K562 (cell line): ENCODE results near the gene TFAP2A. TPM values are rescaled to one million over a fixed set of nuclear protein-coding genes. Genes with fewer than 3 reads are reported as not detected.

ENCODE experiments used
- FOXJ3 ChIP-seq: sonication (generic); formaldehyde crosslinking; IDR thresholded peaks from 2 replicates; pipeline ENCODE4 v1.4.0; 2020; ENCODE audit warnings: mild to moderate bottlenecking, missing genetic modification reagents
- IFI16 ChIP-seq: fragments of 250-450 bp; sonication (Bioruptor Pico); IDR thresholded peaks from 2 replicates; pipeline ENCODE4 v2.1.2; 2022; ENCODE audit warnings: mild to moderate bottlenecking, inconsistent platforms
- MEF2A ChIP-seq: IDR thresholded peaks from 2 replicates; pipeline ENCODE4 v1.6.1; 2011; ENCODE audit warnings: low read depth, mild to moderate bottlenecking, low read length, moderate library complexity; ENCODE audit not compliant: control insufficient read depth
- TGIF2 ChIP-seq: sonication (generic); formaldehyde crosslinking; IDR thresholded peaks from 2 replicates; pipeline ENCODE4 v1.8.1; 2022; ENCODE audit warnings: mild to moderate bottlenecking, missing genetic modification reagents, moderate library complexity
- ZC3H4 ChIP-seq: sonication (generic); formaldehyde crosslinking; IDR thresholded peaks from 2 replicates; pipeline ENCODE4 v1.9.0; 2021; ENCODE audit warnings: missing genetic modification reagents, borderline replicate concordance
- ZC3H8 ChIP-seq: fragments of 450-650 bp; IDR thresholded peaks from 2 replicates; pipeline ENCODE4 v1.6.1; 2017
- ZNF717 ChIP-seq: fragments of 250-450 bp; sonication (Bioruptor Pico); IDR thresholded peaks from 2 replicates; pipeline ENCODE4 v1.5.0; 2021
- polyA plus RNA-seq, 8 experiments: library from polyadenylated mRNA; depleted of rRNA in 4 of 8; stranded (reverse) in 5 of 8; unstranded in 3 of 8; fragments of >200 nt; fragmentation: Nextera tagmentation in 2 of 8; fragmentation: Illumina TruSeq in 1 of 8; extraction: Ambion mirVana in 2 of 8; extraction: Trizol in 1 of 8; gene quantifications; 2 replicates each; pipeline versions ENCODE4 v1.2.1 to v1.2.3, GENCODE V29; 2011 to 2014; ENCODE audit warnings: inconsistent platforms in 1 of 8, missing spikeins in 1 of 8
- total RNA-seq, 7 experiments: library from RNA; depleted of rRNA in 6 of 7; stranded (reverse); fragments of >200 nt in 6 of 7; fragmentation: Illumina TruSeq in 2 of 7; extraction: Trizol in 2 of 7; gene quantifications; 2 replicates each; pipeline versions ENCODE4 v1.2.1 to v1.2.3, GENCODE V29; 2011 to 2021; ENCODE audit warnings: low replicate concordance in 1 of 7
- TF ChIP-seq, protein P1 (sequence below): sonication (generic); formaldehyde crosslinking; IDR thresholded peaks from 2 replicates; pipeline ENCODE4 v1.8.1; 2023; ENCODE audit warnings: missing genetic modification reagents, mild to moderate bottlenecking, borderline replicate concordance
- TF ChIP-seq, protein P2 (sequence below): sonication (generic); formaldehyde crosslinking; IDR thresholded peaks from 2 replicates; pipeline ENCODE4 v1.8.0; 2022; ENCODE audit warnings: mild to moderate bottlenecking, missing genetic modification reagents, borderline replicate concordance

Gene TFAP2A
- total and polyA plus RNA-seq, 9 of the 15 experiments (the other 6 are each of a cell fraction or from before 2014, with no cell fraction given), result 0.14 to 0.53 (median 0.19) TPM; not detected in 1

DNA sequence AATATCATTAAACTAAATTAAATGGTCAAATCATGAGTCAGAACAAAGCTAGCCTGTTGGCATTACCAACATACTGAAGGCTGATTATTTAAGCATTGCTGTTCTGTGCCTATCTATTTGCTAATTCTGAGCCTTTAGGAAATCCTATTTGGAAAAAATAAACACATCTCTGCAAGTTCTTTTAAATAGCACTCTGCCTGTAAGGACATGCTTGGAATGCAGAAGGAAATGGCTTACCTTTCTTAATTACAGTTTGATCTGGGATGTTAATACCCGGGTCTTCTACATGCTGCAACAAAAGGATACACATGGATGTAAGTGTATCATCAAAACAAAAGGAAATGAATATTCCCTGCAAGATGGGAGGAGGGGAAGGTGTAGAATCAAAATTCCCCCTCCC, 8.3 kb downstream of the TFAP2A start (continued):
- TF ChIP-seq, protein P1, sequence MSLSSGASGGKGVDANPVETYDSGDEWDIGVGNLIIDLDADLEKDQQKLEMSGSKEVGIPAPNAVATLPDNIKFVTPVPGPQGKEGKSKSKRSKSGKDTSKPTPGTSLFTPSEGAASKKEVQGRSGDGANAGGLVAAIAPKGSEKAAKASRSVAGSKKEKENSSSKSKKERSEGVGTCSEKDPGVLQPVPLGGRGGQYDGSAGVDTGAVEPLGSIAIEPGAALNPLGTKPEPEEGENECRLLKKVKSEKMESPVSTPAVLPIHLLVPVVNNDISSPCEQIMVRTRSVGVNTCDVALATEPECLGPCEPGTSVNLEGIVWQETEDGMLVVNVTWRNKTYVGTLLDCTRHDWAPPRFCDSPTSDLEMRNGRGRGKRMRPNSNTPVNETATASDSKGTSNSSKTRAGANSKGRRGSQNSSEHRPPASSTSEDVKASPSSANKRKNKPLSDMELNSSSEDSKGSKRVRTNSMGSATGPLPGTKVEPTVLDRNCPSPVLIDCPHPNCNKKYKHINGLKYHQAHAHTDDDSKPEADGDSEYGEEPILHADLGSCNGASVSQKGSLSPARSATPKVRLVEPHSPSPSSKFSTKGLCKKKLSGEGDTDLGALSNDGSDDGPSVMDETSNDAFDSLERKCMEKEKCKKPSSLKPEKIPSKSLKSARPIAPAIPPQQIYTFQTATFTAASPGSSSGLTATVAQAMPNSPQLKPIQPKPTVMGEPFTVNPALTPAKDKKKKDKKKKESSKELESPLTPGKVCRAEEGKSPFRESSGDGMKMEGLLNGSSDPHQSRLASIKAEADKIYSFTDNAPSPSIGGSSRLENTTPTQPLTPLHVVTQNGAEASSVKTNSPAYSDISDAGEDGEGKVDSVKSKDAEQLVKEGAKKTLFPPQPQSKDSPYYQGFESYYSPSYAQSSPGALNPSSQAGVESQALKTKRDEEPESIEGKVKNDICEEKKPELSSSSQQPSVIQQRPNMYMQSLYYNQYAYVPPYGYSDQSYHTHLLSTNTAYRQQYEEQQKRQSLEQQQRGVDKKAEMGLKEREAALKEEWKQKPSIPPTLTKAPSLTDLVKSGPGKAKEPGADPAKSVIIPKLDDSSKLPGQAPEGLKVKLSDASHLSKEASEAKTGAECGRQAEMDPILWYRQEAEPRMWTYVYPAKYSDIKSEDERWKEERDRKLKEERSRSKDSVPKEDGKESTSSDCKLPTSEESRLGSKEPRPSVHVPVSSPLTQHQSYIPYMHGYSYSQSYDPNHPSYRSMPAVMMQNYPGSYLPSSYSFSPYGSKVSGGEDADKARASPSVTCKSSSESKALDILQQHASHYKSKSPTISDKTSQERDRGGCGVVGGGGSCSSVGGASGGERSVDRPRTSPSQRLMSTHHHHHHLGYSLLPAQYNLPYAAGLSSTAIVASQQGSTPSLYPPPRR (CRISPR knock-in tag), result no peak
- no peak for TF ChIP-seq ZC3H8
- TF ChIP-seq, protein P2, sequence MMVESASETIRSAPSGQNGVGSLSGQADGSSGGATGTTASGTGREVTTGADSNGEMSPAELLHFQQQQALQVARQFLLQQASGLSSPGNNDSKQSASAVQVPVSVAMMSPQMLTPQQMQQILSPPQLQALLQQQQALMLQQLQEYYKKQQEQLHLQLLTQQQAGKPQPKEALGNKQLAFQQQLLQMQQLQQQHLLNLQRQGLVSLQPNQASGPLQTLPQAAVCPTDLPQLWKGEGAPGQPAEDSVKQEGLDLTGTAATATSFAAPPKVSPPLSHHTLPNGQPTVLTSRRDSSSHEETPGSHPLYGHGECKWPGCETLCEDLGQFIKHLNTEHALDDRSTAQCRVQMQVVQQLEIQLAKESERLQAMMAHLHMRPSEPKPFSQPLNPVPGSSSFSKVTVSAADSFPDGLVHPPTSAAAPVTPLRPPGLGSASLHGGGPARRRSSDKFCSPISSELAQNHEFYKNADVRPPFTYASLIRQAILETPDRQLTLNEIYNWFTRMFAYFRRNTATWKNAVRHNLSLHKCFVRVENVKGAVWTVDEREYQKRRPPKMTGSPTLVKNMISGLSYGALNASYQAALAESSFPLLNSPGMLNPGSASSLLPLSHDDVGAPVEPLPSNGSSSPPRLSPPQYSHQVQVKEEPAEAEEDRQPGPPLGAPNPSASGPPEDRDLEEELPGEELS (CRISPR knock-in tag), result no peak
- TF ChIP-seq MEF2A, result no peak
- no peak for TF ChIP-seq FOXJ3 (CRISPR knock-in tag)
- TF ChIP-seq ZNF717 (CRISPR knock-in tag), result no peak
- no peak for TF ChIP-seq TGIF2 (CRISPR knock-in tag)
- TF ChIP-seq ZC3H4, result no peak
- no peak for TF ChIP-seq IFI16
- TF ChIP-seq, all 486 proteins: peak for 0
